HG02870 (cell line): ENCODE measurements around the gene TPM3.
"Not testable (repeated sequence)": the region's sequence is repeated elsewhere in the genome, so short reads cannot be mapped to it uniquely, and the experiment has no call there.

Source experiments
- ATAC-seq: cut with Tn5 transposase; IDR thresholded peaks from one replicate; pipeline ENCODE4 v1.9.1; 2021; ENCODE audit warnings: mild to moderate bottlenecking, moderate library complexity; ENCODE audit not compliant: unreplicated experiment

TPM3 gene

GRCh38 chr1:154170547-154171222, 21.2 kb downstream of the TPM3 start:
- ATAC-seq: no peak

GRCh38 chr1:154167461-154167860, 24.4 kb downstream of the TPM3 start:
- ATAC-seq: no peak

- no peak for ATAC-seq
These were observed 25.7 kb downstream of the TPM3 start for GRCh38 chr1:154166207-154166606.

- no peak for ATAC-seq
These were observed 32.3 kb downstream of the TPM3 start for GRCh38 chr1:154159554-154159953.

- no peak for ATAC-seq
These were observed 33.4 kb downstream of the TPM3 start for GRCh38 chr1:154158307-154159125.

GRCh38 chr1:154157520-154158306, 34.2 kb downstream of the TPM3 start:
- peak; percentile 79 for ATAC-seq

- ATAC-seq: no peak
These were observed 36.6 kb downstream of the TPM3 start for GRCh38 chr1:154155251-154155650.

- ATAC-seq: no peak
These were observed 37.2 kb downstream of the TPM3 start, which contains the start of gene NUP210L for GRCh38 chr1:154154534-154155191. NUP210L (minus strand) TSS chr1:154155073.

GRCh38 chr1:154154053-154154452, 37.8 kb downstream of the TPM3 start:
- ATAC-seq: no peak

- ATAC-seq: no peak
These were observed 40.6 kb downstream of the TPM3 start for GRCh38 chr1:154151311-154151710.

- no peak for ATAC-seq
These were observed 43.1 kb downstream of the TPM3 start for GRCh38 chr1:154148807-154149206.

- not testable (repeated sequence) for ATAC-seq
These were observed 44.4 kb downstream of the TPM3 start for GRCh38 chr1:154147505-154147904.

- no peak for ATAC-seq
These were observed 45.9 kb downstream of the TPM3 start for GRCh38 chr1:154145986-154146385.

GRCh38 chr1:154142358-154142757, 49.5 kb downstream of the TPM3 start:
- ATAC-seq: no peak

GRCh38 chr1:154141240-154141639, 50.7 kb downstream of the TPM3 start:
- no peak for ATAC-seq

GRCh38 chr1:154137888-154138287, 54.0 kb downstream of the TPM3 start:
- no peak for ATAC-seq

- no peak for ATAC-seq
These were observed 58.6 kb downstream of the TPM3 start for GRCh38 chr1:154133256-154133655.

- no peak for ATAC-seq
These were observed 62.4 kb downstream of the TPM3 start for GRCh38 chr1:154129391-154129970.

GRCh38 chr1:154123205-154123604, 68.7 kb downstream of the TPM3 start:
- not testable (repeated sequence) for ATAC-seq

GRCh38 chr1:154117642-154118041, 74.3 kb downstream of the TPM3 start:
- no peak for ATAC-seq

- ATAC-seq: no peak
These were observed 76.7 kb downstream of the TPM3 start for GRCh38 chr1:154115180-154115579.
